Stimulated activated naive CD4-positive, alpha-beta T cell treated with Interleukin-2 at 50 U/mL for 16 hours (primary cell): Measurements from ENCODE around the gene MYOF.
A peak's percentile ranks its signal among the peaks of the same experiment; 100 is the strongest.

Experiments used
- DNase-seq: peaks from one replicate; lab custom pipeline; 2025; lab: John Stamatoyannopoulos, UW

MYOF gene

GRCh38 chr10:93482145-93482834 lies at the start of gene MYOF:
TSS of gene MYOF (minus strand) at chr10:93482334. CDS start at chr10:93482194, 140 bp downstream.
- DNase-seq, result peak; percentile 28

- no peak for DNase-seq
These were observed 36.4 kb upstream of the MYOF start for GRCh38 chr10:93518531-93518930.

GRCh38 chr10:93516006-93516380 lies 33.9 kb upstream of the MYOF start:
- no peak for DNase-seq

- no peak for DNase-seq
These were observed 33.2 kb upstream of the MYOF start for GRCh38 chr10:93515071-93516005.

GRCh38 chr10:93514521-93514920 lies 32.4 kb upstream of the MYOF start:
- no peak for DNase-seq

- DNase-seq, result no peak
These were observed 31.0 kb upstream of the MYOF start for GRCh38 chr10:93513091-93513490.

GRCh38 chr10:93512565-93512964 lies 30.4 kb upstream of the MYOF start:
- no peak for DNase-seq

- DNase-seq, result no peak
These were observed 27.7 kb upstream of the MYOF start for GRCh38 chr10:93509816-93510215.

- no peak for DNase-seq
These were observed 22.9 kb upstream of the MYOF start for GRCh38 chr10:93505075-93505474.

GRCh38 chr10:93503075-93503474 lies 20.9 kb upstream of the MYOF start:
- no peak for DNase-seq

- DNase-seq, result no peak
These were observed 19.5 kb upstream of the MYOF start for GRCh38 chr10:93501650-93502049.

GRCh38 chr10:93498166-93498565 lies 16.0 kb upstream of the MYOF start:
- peak; percentile 6 for DNase-seq

GRCh38 chr10:93496322-93497041 lies 14.3 kb upstream of the MYOF start, which contains the start of gene CEP55:
TSS of gene CEP55 (plus strand) at chr10:93496612. CDS start at chr10:93500052, 3,440 bp downstream.
- peak; percentile 93 for DNase-seq

- DNase-seq, result no peak
These were observed 13.7 kb upstream of the MYOF start for GRCh38 chr10:93495654-93496321.

GRCh38 chr10:93494494-93494893 lies 12.4 kb upstream of the MYOF start:
- no peak for DNase-seq

- DNase-seq, result no peak
These were observed 11.0 kb upstream of the MYOF start for GRCh38 chr10:93493162-93493561.

GRCh38 chr10:93491602-93492121 lies 9.5 kb upstream of the MYOF start:
- no peak for DNase-seq

GRCh38 chr10:93488956-93489528 lies 6.9 kb upstream of the MYOF start:
- DNase-seq, result no peak

GRCh38 chr10:93485690-93486089 lies 3.6 kb upstream of the MYOF start:
- DNase-seq, result no peak

- no peak for DNase-seq
These were observed 443 bp downstream of the MYOF start for GRCh38 chr10:93481637-93482144.

- no peak for DNase-seq
These were observed 3.3 kb downstream of the MYOF start for GRCh38 chr10:93478873-93479272.
